Fibroblast of skin of scalp (primary cell): ENCODE data around the gene TLX1. TPM values are rescaled to one million over a fixed set of nuclear protein-coding genes. Genes with fewer than 3 reads are reported as not detected.

Source experiments
- DNase-seq: peaks from one replicate; pipeline ENCODE4 v3.0.0-alpha.2; 2013
- polyA plus RNA-seq, 2 experiments: library from polyadenylated mRNA; unstranded; fragments of 120-200 nt; gene quantifications; one replicate each; pipeline ENCODE4 v1.2.1, GENCODE V29; 2013; ENCODE audit not compliant: insufficient read length in 2 of 2

The TLX1 gene
- polyA plus RNA-seq (2013, experiment 1 of 2; ENCODE audit: insufficient read length): not detected
- polyA plus RNA-seq (2013, experiment 2 of 2; ENCODE audit: insufficient read length): not detected

- DNase-seq: no peak
These were observed at the start of gene TLX1 for GRCh38 chr10:101130984-101131961. Gene TLX1, plus strand, starts transcription at chr10:101131300. Its CDS starts 242 bp downstream, at chr10:101131542.

- DNase-seq: no peak
These were observed 45.3 kb upstream of the TLX1 start for GRCh38 chr10:101085846-101086245.

- no peak for DNase-seq
These were observed 43.7 kb upstream of the TLX1 start for GRCh38 chr10:101087376-101087775.

- DNase-seq: no peak
These were observed 43.1 kb upstream of the TLX1 start for GRCh38 chr10:101087965-101088364.

- DNase-seq: no peak
These were observed 41.4 kb upstream of the TLX1 start for GRCh38 chr10:101089520-101090299.

- no peak for DNase-seq
These were observed 40.5 kb upstream of the TLX1 start for GRCh38 chr10:101090597-101090996.

- DNase-seq: peak; percentile 9
These were observed 39.4 kb upstream of the TLX1 start for GRCh38 chr10:101091546-101092290.

GRCh38 chr10:101092881-101093354, 38.2 kb upstream of the TLX1 start:
- DNase-seq: no peak

- DNase-seq: no peak
These were observed 36.8 kb upstream of the TLX1 start for GRCh38 chr10:101094121-101094879.

- DNase-seq: no peak
These were observed 36.1 kb upstream of the TLX1 start for GRCh38 chr10:101095004-101095403.

GRCh38 chr10:101095550-101096213, 35.4 kb upstream of the TLX1 start:
- DNase-seq: peak; percentile 61

- DNase-seq: no peak
These were observed 34.7 kb upstream of the TLX1 start for GRCh38 chr10:101096378-101096777.

- DNase-seq: no peak
These were observed 33.2 kb upstream of the TLX1 start for GRCh38 chr10:101097881-101098280.

- DNase-seq: no peak
These were observed 31.2 kb upstream of the TLX1 start for GRCh38 chr10:101099901-101100300.

GRCh38 chr10:101101372-101101881, 29.7 kb upstream of the TLX1 start:
- no peak for DNase-seq

- no peak for DNase-seq
These were observed 27.7 kb upstream of the TLX1 start for GRCh38 chr10:101103430-101103829.

- DNase-seq: no peak
These were observed 24.7 kb upstream of the TLX1 start for GRCh38 chr10:101106351-101106750.

GRCh38 chr10:101107771-101108170, 23.3 kb upstream of the TLX1 start:
- no peak for DNase-seq

- DNase-seq: no peak
These were observed 20.1 kb upstream of the TLX1 start for GRCh38 chr10:101110856-101111523.

- no peak for DNase-seq
These were observed 19.6 kb upstream of the TLX1 start for GRCh38 chr10:101111547-101111946.
